IPS-18a (cell line): ENCODE data around the gene ACSS3.
"Not testable (repeated sequence)": the region's sequence is repeated elsewhere in the genome, so short reads cannot be mapped to it uniquely, and the experiment has no call there.

Experiments
- H3K27ac ChIP-seq: one replicate; pipeline ENCODE4 v1.5.1; 2013; ENCODE audit warnings: low read length
- H3K27me3 ChIP-seq: one replicate; pipeline ENCODE4 v1.6.1; 2013; ENCODE audit warnings: mild to moderate bottlenecking, low read length; ENCODE audit not compliant: control insufficient read depth, insufficient read depth
- H3K36me3 ChIP-seq: one replicate; pipeline ENCODE4 v1.6.1; 2013; ENCODE audit warnings: low read depth, low read length; ENCODE audit not compliant: control insufficient read depth
- H3K4me1 ChIP-seq: one replicate; pipeline ENCODE4 v1.6.1; 2013; ENCODE audit warnings: low read depth, low read length; ENCODE audit not compliant: control insufficient read depth
- H3K4me3 ChIP-seq: one replicate; pipeline ENCODE4 v1.5.1; 2013; ENCODE audit warnings: low read length
- H3K9ac ChIP-seq: one replicate; pipeline ENCODE4 v1.6.1; 2013; ENCODE audit warnings: mild to moderate bottlenecking, low read length, moderate library complexity
- H3K9me3 ChIP-seq: one replicate; pipeline ENCODE4 v1.6.1; 2013; ENCODE audit warnings: low read depth, low read length; ENCODE audit not compliant: control insufficient read depth

ACSS3 gene

DNA sequence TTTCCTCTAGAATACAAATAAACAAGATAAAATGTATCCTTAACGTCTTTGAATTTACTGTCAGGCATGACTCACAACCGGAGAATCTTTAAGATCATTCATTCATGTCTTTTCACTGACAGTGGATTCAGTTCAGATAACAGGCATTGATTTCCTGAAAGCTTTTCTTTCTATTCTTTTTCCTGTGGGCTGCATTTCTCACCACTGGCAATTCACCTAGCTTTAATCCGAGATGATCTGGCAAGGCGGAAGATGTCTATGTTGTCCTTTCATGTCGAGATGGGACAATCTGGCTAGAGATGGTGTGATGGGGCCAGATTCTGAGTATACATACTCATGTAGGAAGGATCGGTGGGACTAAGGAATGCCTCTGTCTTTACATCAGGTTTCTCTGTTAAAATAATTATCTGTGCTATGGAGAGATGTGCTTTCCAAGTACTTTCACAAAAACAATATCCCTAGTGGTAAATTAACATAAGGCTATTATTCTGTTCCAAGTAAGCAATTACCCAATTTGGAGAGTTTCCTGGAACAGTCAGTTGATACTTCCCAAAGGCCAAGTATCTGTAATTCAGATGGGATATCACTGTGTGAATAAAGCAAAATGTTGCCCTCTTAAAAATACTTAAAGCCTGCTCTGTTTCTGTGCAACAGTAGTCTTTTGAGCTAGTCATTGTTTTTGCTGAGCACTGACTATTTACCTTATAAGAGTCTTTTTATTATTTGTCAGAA is 17.8 kb downstream of the ACSS3 start:
- H3K36me3 ChIP-seq: no peaks in the 10 kb centered on the region
- no peak overlapping the region for H3K4me3 ChIP-seq
- no peaks in the 10 kb centered on the region for H3K4me1 ChIP-seq
- no peak overlapping the region for H3K9ac ChIP-seq
- H3K27ac ChIP-seq: no peak overlapping the region
- H3K9me3 ChIP-seq: no peaks in the 10 kb centered on the region
- H3K27me3 ChIP-seq: no peaks in the 10 kb centered on the region

DNA sequence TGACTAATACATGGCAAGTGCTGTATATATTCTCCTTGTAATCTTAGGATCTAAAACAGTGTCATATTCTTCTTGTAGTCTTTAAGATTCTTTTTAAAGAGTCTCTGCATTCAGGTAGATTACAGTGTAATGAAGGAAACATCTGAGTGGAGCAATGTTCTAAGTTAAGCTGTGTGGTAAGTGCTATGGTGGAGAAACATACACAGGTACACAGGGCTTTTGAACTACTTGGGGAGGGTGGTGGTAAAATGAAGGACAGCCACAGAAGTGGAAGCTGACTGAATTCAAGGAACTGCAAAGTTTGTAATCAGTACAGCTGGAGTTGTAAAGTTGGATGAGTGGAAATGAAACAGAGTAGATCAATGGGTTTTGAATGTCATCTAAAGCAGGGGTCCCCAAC is 27.8 kb downstream of the ACSS3 start:
- no peaks in the 10 kb centered on the region for H3K9me3 ChIP-seq
- peaks cover 6% of the 10 kb centered on the region for H3K4me1 ChIP-seq
- no peak overlapping the region for H3K9ac ChIP-seq
- no peak overlapping the region for H3K27ac ChIP-seq
- no peaks in the 10 kb centered on the region for H3K36me3 ChIP-seq
- no peaks in the 10 kb centered on the region for H3K27me3 ChIP-seq
- H3K4me3 ChIP-seq: no peak overlapping the region

DNA sequence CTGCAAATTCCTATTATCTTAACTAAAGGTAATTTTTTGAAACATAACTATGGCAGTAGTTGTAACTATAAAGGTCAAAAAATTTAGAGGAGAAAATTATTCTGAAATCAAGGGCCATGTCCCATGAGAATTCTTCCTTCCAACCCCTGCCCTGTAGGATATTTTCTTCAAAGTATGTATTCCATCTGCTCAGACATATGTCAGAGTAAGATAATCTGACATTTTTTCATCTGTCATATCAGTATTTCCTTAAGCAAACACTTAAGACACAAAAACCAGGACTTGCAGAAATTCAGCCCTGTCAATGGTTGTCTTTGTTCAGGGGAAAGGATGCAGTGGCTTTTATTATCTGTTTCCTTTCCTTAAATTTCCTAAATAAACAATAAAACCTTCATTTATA is 36.3 kb downstream of the ACSS3 start:
- no peak overlapping the region for H3K9ac ChIP-seq
- no peaks in the 10 kb centered on the region for H3K27me3 ChIP-seq
- H3K36me3 ChIP-seq: peaks cover 3% of the 10 kb centered on the region
- no peaks in the 10 kb centered on the region for H3K9me3 ChIP-seq
- H3K4me3 ChIP-seq: no peak overlapping the region
- no peak overlapping the region for H3K27ac ChIP-seq
- no peaks in the 10 kb centered on the region for H3K4me1 ChIP-seq

DNA sequence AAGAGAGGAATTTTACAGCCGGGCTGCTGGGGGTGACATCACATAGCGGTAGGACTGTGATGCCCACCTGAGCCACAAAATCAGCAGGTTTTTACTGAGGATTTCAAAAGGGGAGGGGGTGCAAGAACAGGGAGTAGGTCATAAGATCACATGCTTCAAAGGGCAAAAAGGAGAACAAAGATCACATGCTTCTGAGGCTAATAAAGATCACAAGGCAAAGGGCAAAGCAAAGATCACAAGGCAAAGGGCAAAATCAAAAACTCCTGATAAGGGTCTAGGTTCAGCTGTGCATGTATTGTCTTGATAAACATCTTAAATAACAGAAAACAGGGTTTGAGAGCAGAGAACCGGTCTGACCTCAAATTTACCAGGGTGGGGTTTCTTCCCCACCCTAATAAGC is 41.2 kb downstream of the ACSS3 start:
- not testable (repeated sequence) for H3K27me3 ChIP-seq, H3K9me3 ChIP-seq, H3K36me3 ChIP-seq, H3K9ac ChIP-seq, H3K4me1 ChIP-seq, H3K4me3 ChIP-seq, H3K27ac ChIP-seq

DNA sequence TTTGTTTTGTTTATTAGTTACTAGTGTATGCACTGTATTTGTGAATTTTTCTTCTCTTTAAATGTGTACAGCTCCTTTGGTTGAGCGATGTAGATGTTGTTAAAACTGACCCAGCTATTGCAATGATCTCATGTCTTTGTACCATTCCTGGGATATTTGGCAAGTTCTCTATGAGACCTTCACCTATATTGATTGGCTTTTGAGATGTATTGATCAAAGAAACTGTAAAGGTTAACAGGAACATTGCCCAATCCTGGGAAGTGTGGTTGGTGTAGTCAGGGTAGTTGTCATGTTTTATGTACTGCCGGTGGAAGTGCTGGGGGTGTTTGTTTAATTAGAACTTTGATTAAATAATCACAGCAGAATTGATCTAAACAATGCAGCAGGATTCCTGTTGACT is 43.1 kb downstream of the ACSS3 start:
- Histone ChIP-seq H3K9ac (no peak overlapping the region), H3K36me3 (peaks cover 3% of the 10 kb centered on the region), H3K9me3 (no peaks in the 10 kb centered on the region), H3K27me3 (no peaks in the 10 kb centered on the region), H3K4me3 (no peak overlapping the region), H3K4me1 (no peaks in the 10 kb centered on the region), H3K27ac (no peak overlapping the region)

DNA sequence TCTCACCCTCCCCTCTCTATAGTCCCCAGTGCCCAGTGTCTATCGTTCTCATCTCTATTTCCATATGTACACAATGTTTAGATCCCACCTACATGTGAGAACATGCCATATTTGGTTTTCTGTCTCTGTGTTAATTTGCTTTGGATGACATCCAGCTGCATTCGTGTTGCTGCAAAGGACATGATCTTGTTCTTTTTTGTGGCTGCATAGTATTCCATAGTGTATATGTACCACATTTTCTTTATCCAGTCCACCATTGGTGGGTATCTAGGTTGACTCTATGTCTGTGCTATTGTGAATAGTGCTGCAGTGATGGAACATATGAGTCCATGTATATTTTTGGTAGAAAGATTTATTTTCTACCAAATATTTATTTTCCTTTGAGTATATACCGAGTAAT is 45.7 kb downstream of the ACSS3 start:
- Histone ChIP-seq H3K27me3 (no peaks in the 10 kb centered on the region), H3K9ac (no peak overlapping the region), H3K4me1 (no peaks in the 10 kb centered on the region), H3K9me3 (no peaks in the 10 kb centered on the region), H3K27ac (no peak overlapping the region), H3K4me3 (no peak overlapping the region), H3K36me3 (no peaks in the 10 kb centered on the region)

DNA sequence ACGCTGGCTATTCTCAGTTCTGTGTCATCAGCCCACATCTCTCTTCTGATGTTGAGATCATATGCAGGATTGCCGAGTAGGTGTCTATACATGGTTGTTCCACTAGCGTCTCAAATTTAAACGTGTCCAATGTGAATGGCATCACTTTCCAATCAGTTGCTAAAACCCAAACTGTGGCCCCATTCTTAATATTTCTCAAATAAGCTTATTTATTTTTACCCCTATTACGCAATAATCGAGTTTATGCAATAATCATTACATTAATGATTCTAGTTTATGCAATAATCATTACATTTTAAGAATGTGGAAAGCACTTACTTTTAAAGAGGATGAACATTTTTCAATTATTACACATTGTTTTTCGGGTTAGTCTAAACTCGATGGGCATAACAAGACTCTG is 47.8 kb downstream of the ACSS3 start:
- no peaks in the 10 kb centered on the region for H3K9me3 ChIP-seq
- no peaks in the 10 kb centered on the region for H3K4me1 ChIP-seq
- no peak overlapping the region for H3K9ac ChIP-seq
- H3K27me3 ChIP-seq: no peaks in the 10 kb centered on the region
- no peak overlapping the region for H3K27ac ChIP-seq
- H3K36me3 ChIP-seq: no peaks in the 10 kb centered on the region
- no peak overlapping the region for H3K4me3 ChIP-seq

DNA sequence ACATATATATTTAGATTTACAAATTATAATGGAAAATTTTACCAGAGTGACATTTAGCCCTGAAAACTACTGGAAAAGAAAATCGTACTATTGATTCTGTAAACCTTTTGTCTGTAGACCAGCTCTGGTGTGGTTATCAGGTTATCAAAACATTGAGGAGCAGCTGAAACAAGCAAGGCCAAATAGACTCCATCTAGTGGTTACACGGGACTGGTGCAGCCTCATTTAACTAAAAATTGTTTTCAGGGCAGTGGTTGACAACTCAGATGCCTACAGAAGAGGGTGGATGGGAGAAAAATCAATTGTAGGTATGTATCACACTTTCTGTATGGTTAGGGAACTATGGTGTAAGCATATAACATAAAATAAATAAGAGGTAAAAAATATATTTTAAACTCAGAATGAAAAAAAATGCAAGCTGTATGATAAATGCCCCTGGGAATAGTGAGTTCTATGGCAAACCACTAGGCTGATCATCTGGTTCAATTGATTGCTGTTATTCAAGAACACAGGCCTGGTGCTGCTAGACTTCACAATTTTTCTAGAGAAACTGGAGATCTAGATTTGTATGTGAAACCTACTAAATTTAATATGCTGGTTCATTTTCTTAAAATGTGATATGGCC is 51.2 kb downstream of the ACSS3 start:
- H3K4me1 ChIP-seq: no peaks in the 10 kb centered on the region
- no peak overlapping the region for H3K27ac ChIP-seq
- no peaks in the 10 kb centered on the region for H3K36me3 ChIP-seq
- no peaks in the 10 kb centered on the region for H3K9me3 ChIP-seq
- H3K27me3 ChIP-seq: no peaks in the 10 kb centered on the region
- no peak overlapping the region for H3K4me3 ChIP-seq
- no peak overlapping the region for H3K9ac ChIP-seq

DNA sequence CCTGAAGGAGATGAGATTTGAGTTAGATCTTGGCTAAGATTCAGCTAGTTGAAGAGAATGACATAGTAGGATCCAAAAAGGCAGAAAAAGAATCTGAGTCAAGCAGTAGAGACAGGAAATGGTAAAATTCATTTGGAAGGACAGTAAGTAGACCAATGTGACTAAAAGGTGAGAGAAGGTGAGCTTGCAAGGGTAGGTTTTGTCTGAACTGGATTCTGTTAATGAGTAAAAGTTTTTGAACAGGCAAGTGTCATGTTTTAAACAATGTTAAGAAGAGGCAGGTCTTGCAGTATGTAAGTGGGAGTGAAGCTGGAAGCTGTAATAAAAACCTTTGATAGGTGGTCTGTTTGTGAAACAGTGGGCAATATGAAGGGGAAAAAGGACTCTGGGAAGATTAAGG is 58.6 kb downstream of the ACSS3 start:
- Histone ChIP-seq H3K9ac (no peak overlapping the region), H3K27ac (no peak overlapping the region), H3K27me3 (no peaks in the 10 kb centered on the region), H3K4me3 (no peak overlapping the region), H3K36me3 (no peaks in the 10 kb centered on the region), H3K4me1 (no peaks in the 10 kb centered on the region), H3K9me3 (no peaks in the 10 kb centered on the region)

DNA sequence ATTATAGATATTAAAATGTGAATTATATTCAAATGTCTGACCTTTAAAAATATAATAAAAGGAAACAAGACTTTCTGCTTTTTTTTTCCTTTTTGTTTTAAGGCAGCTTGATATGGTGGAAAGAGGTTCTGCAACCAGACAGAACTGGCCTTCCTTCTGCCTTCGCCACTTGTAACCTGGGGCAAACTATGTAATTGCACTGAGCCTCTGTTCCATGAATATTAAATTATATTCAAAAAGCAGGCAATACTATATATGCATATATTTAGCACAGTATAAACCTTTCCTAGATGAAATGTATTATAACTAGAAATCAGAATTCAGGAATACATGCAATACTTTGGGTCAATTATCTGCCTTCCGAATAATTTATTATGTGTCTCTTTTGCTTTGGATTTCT is 59.9 kb downstream of the ACSS3 start:
- Histone ChIP-seq H3K36me3 (no peaks in the 10 kb centered on the region), H3K27me3 (no peaks in the 10 kb centered on the region), H3K9me3 (no peaks in the 10 kb centered on the region), H3K4me1 (no peaks in the 10 kb centered on the region), H3K27ac (no peak overlapping the region), H3K9ac (no peak overlapping the region), H3K4me3 (no peak overlapping the region)

DNA sequence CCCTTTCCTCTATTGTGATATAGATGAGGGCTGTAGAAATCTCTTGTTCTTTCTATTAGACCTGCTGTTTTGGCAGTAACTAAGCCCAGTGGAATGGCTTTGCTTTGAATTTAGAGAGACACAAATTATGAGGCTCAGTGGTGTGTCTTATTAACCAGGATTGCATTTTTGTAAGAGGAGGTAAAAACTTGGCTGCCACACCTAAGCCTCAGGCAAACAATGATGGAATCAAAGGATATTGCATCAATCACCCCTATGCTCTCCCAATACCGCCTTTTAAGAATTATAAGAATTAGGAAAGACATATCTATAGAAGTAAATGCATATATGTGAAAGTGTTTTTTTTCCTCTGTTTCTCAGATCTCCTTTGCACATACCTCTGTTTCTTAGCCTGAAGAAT is 63.3 kb downstream of the ACSS3 start:
- no peaks in the 10 kb centered on the region for H3K9me3 ChIP-seq
- H3K4me3 ChIP-seq: no peak overlapping the region
- no peaks in the 10 kb centered on the region for H3K4me1 ChIP-seq
- no peak overlapping the region for H3K9ac ChIP-seq
- H3K27me3 ChIP-seq: no peaks in the 10 kb centered on the region
- H3K36me3 ChIP-seq: no peaks in the 10 kb centered on the region
- H3K27ac ChIP-seq: no peak overlapping the region

DNA sequence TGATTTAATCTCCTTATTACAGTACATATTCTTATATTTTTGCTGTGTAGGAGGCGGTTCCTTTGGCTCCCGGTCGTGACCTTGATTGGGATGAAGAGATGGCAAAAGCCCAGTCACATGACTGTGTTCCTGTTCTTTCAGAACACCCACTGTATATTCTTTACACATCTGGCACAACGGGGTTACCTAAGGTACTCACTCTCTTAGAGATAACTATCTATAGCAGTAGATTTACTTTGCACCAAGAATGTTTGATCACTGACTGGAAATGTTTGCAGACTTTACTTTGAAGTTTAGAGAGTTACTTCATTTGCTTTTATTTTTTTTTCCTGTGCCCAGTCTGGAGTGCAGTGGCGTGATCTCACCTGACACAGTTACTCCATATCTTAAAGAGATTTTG is 65.2 kb downstream of the ACSS3 start:
- H3K9ac ChIP-seq: no peak overlapping the region
- no peak overlapping the region for H3K27ac ChIP-seq
- no peak overlapping the region for H3K4me3 ChIP-seq
- no peaks in the 10 kb centered on the region for H3K27me3 ChIP-seq
- H3K9me3 ChIP-seq: no peaks in the 10 kb centered on the region
- H3K36me3 ChIP-seq: no peaks in the 10 kb centered on the region
- H3K4me1 ChIP-seq: no peaks in the 10 kb centered on the region
